ENCODE data around the gene SNRPA1.
"Not testable (repeated sequence)": the region's sequence is repeated elsewhere in the genome, so short reads cannot be mapped to it uniquely, and the experiment has no call there.

SNRPA1 gene

GRCh38 chr15:101294731-101295606 lies at the start of gene SNRPA1:
Gene SNRPA1 (minus strand): TSS chr15:101295248. CDS start chr15:101295178, 70 bp downstream.
- DNase-seq, result peak; percentile 80 to 94

GRCh38 chr15:101342056-101342455 lies 47.0 kb upstream of the SNRPA1 start:
- no peak for DNase-seq

DNA sequence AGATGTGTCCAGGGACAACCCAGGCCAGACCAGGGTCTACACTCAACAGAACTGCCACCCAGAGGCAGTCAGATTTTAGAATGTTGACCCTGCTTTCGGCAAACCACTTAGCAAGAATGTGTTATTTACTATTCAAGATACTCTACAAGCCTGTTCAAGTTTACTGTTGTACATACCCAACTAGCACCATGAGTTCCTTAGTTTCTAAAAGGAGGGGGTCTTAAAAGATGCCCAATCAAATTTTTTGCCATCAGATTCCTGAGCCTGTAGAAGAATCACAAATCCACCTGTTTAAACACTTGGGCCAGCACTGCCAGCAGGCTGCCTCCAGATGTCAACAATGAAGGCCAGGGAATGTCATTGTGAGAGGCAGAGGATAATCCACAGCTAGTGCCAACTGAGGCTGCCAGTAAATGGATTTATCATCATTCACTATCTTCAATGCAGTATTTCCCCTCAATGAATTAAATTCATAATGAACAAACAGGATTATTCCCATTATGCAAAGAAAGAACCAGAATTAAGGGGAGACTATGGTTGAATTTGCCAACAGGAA lies 43.5 kb upstream of the SNRPA1 start:
- DNase-seq, result no peak

- DNase-seq, result no peak
Observed at GRCh38 chr15:101337976-101338375, 42.9 kb upstream of the SNRPA1 start.

DNA sequence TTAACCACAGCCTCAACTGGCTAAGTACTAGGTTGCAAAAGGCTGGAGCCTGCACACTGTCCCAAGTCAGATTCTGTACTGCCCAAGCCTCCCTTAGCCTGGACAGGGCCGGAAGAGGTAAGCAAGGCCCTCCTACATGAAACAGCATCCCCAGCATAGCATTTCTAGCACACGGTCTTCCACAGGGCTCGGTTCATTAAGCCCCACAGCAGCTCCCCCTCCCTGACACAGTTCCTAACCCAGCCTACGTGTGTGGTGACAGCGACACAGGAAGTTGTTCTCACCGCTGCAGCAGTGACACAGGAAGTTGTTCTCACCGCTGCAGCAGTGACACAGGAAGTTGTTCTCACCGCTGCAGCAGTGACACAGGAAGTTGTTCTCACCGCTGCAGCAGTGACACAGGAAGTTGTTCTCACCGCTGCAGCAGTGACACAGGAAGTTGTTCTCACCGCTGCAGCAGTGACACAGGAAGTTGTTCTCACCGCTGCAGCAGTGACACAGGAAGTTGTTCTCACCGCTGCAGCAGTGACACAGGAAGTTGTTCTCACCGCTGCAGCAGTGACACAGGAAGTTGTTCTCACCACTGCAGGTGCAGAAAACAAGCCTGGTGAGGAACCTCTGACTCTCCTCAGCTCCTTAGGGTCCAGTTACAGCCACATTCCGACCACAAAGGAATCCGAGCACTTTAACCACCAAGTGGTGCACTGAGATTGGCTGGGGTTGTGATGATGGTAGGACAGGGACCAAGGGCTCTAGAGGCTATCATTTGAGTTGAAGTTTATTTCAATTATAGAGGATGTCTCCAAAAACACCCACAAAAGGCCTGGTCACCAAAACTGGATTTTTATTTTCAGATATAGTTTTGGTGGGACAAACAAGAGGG lies 39.1 kb upstream of the SNRPA1 start:
- DNase-seq, result not testable (repeated sequence)

DNA sequence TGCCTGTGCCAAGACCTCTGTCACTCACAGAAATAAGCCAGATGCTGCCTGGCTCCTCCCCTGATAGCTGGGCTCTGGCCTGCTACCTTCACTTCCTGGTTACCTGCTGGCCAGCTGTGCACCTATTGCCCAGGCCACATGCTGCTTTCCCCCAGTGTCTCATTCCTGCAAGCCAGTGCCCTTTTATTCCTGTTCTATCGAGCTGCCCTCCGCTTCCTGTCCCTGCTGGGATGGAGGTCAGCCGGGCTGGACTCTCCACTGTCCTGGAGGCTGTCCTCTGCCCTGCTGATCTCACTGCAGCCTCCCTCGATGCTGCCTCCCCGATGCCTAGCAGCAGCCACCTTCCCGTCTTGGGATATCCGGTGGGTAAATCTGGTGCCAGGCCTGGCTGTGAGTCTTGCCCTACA lies 37.0 kb upstream of the SNRPA1 start:
- no peak for DNase-seq

DNA sequence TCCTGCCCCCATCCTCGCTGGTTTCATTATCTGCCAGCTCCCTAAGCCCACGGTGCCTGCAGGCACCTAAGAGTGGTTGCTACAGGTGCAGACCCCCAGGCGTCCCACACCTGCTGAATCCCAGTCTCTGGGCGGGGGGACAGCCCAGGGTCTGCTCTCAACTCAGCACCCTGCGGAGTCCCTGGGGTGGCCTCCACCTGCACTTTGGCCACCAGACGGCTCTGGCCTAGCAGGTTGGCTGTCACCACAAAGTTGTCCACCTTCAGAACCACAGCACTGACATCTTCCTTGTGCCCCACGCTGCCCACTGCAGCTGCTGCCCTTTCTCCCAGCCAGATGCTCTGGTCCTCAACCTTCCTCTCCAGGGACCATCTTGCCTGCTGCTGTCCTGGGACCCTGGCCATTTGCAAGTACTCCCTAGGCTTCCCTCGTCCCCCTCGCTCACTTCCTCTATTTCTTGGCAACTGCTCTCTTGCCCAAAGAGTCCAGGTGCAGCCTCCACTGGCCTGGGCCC lies 34.9 kb upstream of the SNRPA1 start:
- no peak for DNase-seq

DNA sequence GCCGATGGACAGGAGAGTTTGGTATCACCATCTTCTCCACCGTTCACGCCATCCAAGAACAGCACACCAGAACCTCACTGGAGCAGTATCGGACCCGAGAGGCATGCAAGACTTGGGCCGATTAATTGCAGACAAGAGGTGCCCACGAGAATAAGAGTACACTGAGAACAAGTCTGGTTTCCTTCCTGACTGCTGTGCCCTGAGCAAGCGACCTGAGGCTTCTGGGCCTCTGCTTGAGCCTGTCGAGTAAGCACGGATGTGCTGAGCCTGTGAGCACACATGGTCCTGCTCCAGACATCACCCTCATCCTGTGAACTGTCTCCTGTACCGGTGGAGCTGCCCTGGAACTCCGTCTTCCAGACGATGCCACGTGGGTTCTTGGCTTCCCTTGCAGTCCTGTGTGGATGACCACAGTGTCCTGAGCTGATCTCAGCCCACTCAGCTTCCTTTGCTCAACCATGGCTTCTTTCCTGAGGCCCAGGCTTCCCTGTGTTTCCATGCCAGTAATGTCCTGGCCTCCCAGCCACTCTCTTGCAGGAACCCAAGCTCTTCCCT lies 34.3 kb upstream of the SNRPA1 start:
- DNase-seq, result no peak

GRCh38 chr15:101328001-101328400 lies 33.0 kb upstream of the SNRPA1 start:
- DNase-seq, result no peak

GRCh38 chr15:101327147-101327740 lies 32.2 kb upstream of the SNRPA1 start:
- no peak for DNase-seq

DNA sequence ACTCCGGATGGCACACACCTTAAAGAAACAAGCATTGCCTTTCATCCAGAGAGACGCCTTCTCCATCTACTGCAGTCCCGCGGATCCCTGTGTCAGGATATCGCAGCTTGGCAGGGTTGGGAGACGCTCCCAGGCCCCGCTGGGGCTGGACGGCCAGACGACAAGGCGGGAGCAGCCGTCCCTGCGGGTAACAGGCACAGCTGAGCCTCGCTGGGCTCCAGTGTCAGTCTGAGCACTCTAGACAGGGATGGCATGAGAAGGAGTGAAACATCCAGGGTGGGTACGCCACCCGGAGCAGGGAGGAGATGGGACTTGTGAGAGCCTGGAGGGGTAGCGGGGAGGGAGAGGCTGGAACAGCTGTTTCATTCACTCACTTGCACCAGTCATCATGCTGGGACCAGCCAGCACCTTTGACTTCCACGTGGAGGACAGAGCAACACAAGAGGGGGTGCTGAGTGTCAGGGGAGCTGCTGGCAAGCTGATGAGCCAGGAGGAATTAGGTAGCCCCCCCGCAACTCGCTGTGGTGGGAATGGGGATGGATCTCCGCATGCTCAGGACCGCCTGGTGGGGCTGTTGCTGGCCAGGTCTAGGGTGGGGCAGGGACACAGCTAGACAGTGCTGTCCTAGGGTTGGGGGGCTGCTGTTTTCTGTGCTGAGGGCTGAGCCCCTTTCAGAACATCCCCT lies 31.6 kb upstream of the SNRPA1 start:
- DNase-seq, result no peak

DNA sequence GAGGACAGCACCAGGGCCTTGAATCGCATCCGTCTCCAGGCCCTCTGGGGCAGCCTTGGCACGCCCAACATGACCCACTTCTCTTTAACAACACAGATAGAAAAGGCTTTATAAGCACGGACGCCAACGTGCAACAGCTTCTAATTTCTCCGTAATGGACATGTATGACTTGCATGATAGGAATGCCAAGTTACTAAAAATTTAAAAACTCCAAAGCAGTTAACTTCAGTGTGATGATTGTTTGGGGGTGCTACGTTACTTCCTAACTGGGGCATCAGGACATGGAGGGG lies 30.9 kb upstream of the SNRPA1 start:
- no peak for DNase-seq

- no peak for DNase-seq
Observed at GRCh38 chr15:101325263-101326025, 30.4 kb upstream of the SNRPA1 start.

DNA sequence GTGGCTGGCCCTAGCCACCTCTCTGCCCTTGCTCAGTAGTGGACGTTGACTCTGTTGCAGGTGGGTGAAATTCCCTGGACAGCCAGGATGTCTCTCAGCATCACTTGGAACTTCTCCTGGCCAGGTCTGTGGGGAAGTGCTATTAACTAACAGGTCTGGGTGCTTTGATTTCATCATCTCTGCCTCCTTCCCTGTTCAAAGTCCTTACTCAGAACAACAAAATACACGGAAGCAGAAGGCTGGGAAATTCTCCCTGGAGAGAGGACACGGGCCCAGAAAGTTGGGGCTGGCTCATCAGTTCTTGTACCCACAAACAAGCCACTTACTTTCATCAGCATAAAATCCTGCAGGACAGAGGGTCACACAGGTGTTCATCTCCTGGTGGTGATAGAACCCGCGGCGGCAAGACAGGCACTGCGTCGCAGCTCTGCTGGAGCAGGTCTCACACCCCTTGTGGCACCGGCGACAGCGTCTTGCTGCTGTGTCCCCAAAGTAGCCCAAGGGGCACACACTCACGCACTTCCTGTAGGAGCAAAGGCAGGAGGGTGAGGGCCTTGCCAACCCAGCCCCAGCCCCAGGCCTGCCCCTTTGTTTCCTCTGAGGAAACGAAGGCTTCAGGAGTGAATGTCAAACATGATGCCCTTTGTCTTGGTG lies 29.6 kb upstream of the SNRPA1 start:
- no peak for DNase-seq

DNA sequence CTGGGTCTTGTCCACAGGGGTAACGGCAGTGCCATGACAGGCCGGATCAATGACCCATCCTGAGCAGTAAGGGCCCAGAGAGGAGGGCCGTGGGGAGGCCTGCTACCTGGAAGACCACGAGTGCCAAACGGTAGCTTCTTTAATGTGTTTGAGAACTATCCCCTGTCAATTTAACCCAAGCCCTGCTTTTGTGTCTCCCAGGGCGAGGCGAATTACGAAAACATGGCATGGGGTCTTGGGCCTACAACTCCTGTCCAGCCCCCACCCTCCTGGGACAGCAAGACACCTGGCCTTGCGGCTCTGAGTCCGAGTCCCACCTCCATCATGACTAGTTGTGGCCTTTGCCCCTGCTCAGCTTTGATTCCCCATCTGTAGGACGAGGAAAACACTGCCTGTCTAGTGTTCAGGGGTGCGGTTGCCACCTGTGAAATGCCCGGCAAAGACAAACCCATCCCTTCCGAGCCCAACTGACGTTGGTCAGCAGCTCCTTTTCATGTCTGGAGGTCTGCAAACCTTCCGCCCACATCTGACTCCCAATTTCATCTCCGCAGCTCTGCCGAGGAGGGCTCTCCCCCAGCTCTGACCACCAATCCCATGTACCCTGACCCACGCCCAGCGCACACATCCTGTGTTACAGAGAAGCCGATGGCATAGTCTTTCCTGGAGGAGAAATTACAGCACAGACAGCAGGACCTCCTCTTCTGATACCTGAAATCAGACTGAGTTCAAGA lies 28.9 kb upstream of the SNRPA1 start:
- DNase-seq, result no peak

DNA sequence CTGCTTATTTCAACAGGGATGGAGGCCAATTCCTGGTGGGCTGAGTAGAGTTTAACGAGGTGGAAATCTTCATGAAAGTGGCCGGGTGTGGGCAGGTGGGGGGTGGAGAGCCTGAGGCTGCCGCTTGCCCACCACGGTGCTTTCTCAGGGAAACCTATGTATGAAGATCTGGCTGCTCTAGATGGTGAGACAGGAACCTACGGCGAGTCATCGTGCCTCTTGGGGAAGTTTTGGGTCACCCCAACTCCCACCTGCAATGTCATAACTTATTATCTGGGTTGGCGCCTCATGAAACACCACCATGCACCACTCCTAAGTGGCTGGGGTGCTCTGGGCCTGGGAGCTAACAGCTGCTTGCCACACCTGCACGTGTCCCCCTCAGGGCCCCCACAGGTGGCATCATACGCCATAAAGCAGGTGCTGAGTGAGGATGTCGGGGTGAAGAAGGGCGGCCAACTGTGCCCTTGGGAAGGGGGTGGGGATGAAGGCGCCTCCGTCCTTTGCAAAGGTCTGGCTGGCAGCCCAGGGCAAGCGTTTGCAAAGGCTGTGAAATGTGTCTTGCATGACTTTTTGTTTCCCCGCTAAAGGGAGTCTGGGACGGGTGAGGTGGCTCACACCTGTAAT lies 27.9 kb upstream of the SNRPA1 start:
- no peak for DNase-seq

DNA sequence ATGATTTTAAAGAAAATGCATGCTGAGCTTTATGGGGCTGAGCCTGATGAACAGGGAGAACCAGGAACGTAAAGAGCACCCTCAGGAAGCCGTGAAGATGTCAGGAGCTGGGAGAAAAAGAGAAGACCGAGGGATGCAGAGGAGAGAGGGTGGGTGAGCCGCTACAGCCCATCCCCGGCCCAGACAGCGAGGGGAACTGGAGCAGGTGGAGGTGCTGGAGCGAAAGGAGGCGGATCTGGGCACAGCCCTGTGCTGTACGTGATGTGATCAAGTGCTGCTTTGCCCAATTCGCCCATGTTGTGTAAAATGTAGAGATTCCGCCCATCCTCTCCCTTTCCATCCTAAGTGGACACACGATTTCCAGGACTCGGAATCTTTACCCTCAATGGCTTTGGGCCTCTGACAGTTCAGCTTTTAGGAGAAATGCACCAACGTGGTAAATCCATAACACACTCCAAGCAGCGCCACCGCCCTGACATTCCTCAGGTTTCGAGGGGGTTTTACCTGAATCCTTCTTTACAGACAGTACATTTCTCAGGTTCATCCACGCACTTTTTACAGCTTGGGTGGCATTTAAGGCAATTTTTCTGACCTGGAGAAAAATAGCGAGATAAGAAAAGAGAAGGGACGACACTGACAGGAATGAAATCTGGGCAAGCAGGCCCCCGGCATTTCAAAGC lies 27.1 kb upstream of the SNRPA1 start:
- DNase-seq, result no peak

GRCh38 chr15:101320501-101321052 lies 25.5 kb upstream of the SNRPA1 start:
- no peak for DNase-seq

DNA sequence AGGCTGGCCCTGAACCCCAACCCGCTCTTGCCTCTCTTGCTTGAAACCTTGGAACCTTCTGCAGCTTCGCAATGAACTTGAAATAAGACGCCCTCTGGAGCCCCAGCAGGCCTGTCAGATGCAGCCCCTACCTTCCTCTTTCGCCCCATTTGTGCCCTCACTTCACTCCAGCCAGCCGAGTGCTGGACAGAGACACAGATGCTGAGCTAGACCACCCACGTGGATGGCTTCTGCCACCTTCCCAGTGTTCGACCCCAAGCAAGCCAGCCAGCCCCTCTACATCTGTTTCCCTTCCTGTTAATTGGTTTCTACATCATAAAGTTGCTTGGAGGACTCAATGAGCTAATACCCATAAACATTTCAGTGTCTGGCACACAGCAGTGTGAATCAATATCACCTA lies 23.8 kb upstream of the SNRPA1 start:
- no peak for DNase-seq

Data from NCI-H446 (cell line).